Neutrophil (primary cell): Measurements from ENCODE around the gene TBCEL.

ENCODE experiments used
- H3K27ac ChIP-seq: fragments of 200-600 bp; sonication (generic); 2 replicates; pipeline ENCODE4 v1.5.1; 2016; ENCODE audit warnings: mild to moderate bottlenecking, moderate library complexity
- H3K27me3 ChIP-seq: fragments of 200-600 bp; sonication (generic); 2 replicates; pipeline ENCODE4 v1.6.0; 2016; ENCODE audit warnings: mild to moderate bottlenecking
- H3K36me3 ChIP-seq: fragments of 200-600 bp; sonication (generic); 2 replicates; pipeline ENCODE4 v1.5.1; 2017
- H3K4me1 ChIP-seq, 2 experiments: fragments of 200-600 bp in 1 of 2; sonication (generic) in 1 of 2; 1 replicate in 1 of 2; 2 replicates in 1 of 2; pipeline versions ENCODE4 v1.5.1 to v1.6.1; 2013 to 2016; ENCODE audit warnings: low read depth in 1 of 2, low read length in 1 of 2, mild to moderate bottlenecking in 1 of 2, moderate library complexity in 1 of 2; ENCODE audit not compliant: control insufficient read depth in 1 of 2, insufficient read depth in 1 of 2
- H3K4me3 ChIP-seq, 2 experiments: fragments of 200-600 bp in 1 of 2; sonication (generic) in 1 of 2; 1 replicate in 1 of 2; 2 replicates in 1 of 2; pipeline ENCODE4 v1.5.1; 2013 to 2016; ENCODE audit warnings: low read depth in 1 of 2, low read length in 1 of 2, mild to moderate bottlenecking in 1 of 2, moderate library complexity in 1 of 2
- H3K9me3 ChIP-seq: fragments of 200-600 bp; sonication (generic); 2 replicates; pipeline ENCODE4 v1.5.1; 2016
- TF ChIP-seq, protein P1 (sequence below): fragments of 200-600 bp; sonication (generic); IDR thresholded peaks from 2 replicates; pipeline ENCODE4 v1.5.1; 2016; ENCODE audit warnings: antibody characterized with exemption

Gene TBCEL

DNA sequence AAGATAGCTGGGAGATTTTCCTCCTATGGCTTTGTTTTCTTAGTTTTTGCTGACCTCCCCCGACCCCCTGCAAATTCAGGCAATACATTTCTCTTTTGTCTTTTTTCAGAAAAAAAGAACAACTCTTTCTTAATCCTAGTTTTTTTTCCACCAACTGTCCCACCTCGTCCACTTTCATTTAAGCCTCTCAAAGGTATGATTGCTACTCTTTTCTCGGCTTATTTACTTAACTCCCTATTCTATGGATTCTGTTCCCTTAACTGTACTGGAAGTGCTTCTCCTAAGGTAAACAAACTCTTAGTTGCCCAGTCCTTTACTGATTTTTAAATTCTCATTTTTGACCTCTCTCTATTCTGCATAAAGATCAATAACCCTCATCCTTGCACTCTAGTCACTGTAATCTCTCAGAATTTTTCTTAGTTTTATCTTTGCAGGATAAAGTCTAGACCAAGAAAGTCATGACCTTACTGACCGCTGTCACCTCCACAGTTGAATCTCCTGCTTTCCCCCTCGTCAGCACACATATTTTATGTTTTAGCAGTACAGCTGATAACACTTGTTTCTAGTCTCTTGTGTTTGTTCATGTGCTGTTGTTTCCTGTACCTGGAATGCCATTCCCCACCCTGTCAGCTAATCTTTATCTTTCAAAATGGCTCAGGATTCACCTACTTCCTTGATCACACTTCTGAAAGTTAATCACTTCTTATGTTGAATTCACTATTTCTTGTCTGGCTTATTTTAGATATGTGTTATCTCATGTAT is 14.9 kb downstream of the TBCEL start:
- TF ChIP-seq, protein P1, sequence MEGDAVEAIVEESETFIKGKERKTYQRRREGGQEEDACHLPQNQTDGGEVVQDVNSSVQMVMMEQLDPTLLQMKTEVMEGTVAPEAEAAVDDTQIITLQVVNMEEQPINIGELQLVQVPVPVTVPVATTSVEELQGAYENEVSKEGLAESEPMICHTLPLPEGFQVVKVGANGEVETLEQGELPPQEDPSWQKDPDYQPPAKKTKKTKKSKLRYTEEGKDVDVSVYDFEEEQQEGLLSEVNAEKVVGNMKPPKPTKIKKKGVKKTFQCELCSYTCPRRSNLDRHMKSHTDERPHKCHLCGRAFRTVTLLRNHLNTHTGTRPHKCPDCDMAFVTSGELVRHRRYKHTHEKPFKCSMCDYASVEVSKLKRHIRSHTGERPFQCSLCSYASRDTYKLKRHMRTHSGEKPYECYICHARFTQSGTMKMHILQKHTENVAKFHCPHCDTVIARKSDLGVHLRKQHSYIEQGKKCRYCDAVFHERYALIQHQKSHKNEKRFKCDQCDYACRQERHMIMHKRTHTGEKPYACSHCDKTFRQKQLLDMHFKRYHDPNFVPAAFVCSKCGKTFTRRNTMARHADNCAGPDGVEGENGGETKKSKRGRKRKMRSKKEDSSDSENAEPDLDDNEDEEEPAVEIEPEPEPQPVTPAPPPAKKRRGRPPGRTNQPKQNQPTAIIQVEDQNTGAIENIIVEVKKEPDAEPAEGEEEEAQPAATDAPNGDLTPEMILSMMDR: no peak

DNA sequence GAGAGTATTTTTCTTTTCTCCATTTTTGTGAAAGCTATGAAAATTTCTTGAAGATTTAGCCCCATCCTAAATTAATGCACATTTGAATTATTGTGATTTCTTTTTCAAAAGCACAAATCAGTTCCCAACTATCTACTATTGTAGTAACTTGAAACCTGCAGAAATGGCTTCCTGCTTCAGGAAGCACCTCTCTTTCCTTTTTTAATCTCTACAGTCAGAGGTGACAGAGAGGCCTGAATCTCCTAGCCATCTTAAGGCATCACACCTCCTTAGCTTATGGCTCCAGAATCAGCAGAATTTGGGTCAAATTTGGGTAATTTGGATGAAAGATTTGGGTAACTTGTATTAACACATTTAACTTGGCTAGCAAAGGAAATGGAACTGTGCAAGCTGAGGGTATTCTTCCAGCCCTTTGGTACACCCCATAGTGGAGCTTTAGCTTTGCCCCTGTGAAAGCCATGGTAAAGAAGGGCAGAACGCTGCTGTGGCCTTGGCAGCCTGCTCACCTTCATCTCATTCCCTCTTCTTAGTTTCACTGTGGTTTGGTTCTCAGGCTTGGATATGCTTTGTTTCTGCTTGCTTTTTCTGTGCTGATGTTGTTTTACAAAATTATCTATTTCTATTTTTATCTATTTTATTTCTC is 16.2 kb downstream of the TBCEL start:
- Histone ChIP-seq H3K4me1 (no peaks in the 10 kb centered on the region), H3K27ac (no peak overlapping the region), H3K9me3 (no peaks in the 10 kb centered on the region), H3K36me3 (no peaks in the 10 kb centered on the region), H3K4me3 (no peak overlapping the region), H3K27me3 (no peaks in the 10 kb centered on the region)
- TF ChIP-seq, protein P1: no peak

More for the DNA sequence above, 14.9 kb downstream of the TBCEL start:
- H3K4me1 ChIP-seq: no peaks in the 10 kb centered on the region
- H3K4me3 ChIP-seq: no peak overlapping the region
- H3K27me3 ChIP-seq: no peaks in the 10 kb centered on the region
- no peaks in the 10 kb centered on the region for H3K36me3 ChIP-seq
- no peaks in the 10 kb centered on the region for H3K9me3 ChIP-seq
- no peak overlapping the region for H3K27ac ChIP-seq

DNA sequence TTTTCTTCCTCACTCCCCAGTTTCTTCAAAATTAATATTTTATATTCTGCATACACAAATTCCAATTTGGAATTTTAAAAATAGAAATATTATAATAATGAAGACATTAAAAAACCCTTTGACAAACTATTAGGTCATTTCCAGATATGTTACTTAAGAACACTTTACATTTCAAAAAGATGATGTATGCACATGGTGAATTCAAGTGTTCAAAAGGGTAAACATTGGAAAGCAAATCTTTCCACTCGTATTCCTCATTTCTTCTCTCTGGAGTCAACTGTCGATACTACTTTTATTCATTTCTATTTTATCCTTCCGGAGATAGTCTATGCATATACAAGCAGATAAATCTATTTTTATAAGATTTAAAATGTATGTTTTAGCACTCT is 16.7 kb downstream of the TBCEL start:
- H3K27me3 ChIP-seq: no peaks in the 10 kb centered on the region
- no peaks in the 10 kb centered on the region for H3K9me3 ChIP-seq
- TF ChIP-seq, protein P1: no peak
- no peak overlapping the region for H3K27ac ChIP-seq
- H3K4me3 ChIP-seq: no peak overlapping the region
- no peaks in the 10 kb centered on the region for H3K4me1 ChIP-seq
- H3K36me3 ChIP-seq: no peaks in the 10 kb centered on the region

DNA sequence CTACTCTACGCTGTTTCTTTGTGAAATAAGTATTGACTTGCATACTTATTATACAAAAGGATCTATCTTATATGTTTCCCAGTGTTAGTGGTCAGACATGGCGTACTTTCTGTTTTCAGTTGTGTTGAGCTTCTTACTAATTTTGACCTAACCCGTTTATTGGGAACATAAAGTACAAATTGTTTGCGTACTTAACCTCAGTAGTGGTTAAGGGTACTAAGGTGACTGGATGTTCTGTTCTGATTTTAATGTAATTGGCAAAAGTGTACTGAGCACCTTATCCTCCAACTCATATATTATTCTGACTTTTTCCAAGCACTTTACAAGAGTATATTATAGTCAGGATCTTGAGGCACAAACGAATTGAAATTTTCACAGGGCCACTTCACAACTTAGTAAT is 17.2 kb downstream of the TBCEL start:
- H3K4me1 ChIP-seq: no peaks in the 10 kb centered on the region
- no peaks in the 10 kb centered on the region for H3K27me3 ChIP-seq
- no peaks in the 10 kb centered on the region for H3K36me3 ChIP-seq
- TF ChIP-seq, protein P1: no peak
- no peak overlapping the region for H3K27ac ChIP-seq
- H3K4me3 ChIP-seq: no peak overlapping the region
- no peaks in the 10 kb centered on the region for H3K9me3 ChIP-seq

DNA sequence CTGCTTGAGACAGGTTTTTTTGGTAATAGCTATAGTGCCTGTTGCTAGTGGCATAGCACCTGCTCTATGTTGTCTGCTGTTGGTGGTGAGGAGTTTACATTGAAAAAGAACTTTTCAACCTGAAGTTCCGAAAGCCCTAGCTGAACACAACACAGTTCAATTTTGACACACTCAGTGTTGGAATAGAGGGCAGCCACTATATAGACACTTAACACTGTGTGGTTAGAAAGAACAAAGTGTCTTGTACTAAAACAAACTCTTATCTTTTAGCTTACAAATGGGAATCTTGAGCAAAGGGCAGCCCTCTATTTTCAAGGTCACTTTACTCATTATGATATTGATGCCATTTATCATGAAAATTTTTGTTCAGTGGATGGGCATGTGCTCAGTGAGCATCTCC is 18.4 kb downstream of the TBCEL start:
- Histone ChIP-seq H3K36me3 (no peaks in the 10 kb centered on the region), H3K27ac (no peak overlapping the region), H3K4me3 (no peak overlapping the region), H3K9me3 (no peaks in the 10 kb centered on the region), H3K4me1 (no peaks in the 10 kb centered on the region), H3K27me3 (no peaks in the 10 kb centered on the region)
- TF ChIP-seq, protein P1: no peak
